ENCODE results near the gene DDTL.

DNA sequence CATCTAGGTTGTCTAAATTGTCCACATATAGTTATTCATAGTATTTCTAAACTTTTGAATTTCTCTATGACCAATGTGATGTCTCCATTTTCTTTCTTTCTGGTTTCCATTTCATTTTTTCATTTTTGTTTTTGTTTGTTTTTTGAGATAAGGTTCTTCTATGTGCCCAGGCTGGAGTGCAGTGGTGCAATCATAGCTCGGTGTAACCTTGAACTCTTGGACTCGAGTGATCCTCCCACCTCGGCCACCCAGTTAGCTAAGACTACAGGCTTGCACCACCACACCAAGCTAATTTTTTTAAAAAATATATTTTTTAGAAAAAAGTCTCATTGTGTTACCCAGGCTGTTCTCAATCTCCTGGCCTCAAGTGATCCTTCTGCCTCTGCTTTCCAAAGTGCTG lies 30.4 kb downstream of the DDTL start:
- TF ChIP-seq, protein P1, sequence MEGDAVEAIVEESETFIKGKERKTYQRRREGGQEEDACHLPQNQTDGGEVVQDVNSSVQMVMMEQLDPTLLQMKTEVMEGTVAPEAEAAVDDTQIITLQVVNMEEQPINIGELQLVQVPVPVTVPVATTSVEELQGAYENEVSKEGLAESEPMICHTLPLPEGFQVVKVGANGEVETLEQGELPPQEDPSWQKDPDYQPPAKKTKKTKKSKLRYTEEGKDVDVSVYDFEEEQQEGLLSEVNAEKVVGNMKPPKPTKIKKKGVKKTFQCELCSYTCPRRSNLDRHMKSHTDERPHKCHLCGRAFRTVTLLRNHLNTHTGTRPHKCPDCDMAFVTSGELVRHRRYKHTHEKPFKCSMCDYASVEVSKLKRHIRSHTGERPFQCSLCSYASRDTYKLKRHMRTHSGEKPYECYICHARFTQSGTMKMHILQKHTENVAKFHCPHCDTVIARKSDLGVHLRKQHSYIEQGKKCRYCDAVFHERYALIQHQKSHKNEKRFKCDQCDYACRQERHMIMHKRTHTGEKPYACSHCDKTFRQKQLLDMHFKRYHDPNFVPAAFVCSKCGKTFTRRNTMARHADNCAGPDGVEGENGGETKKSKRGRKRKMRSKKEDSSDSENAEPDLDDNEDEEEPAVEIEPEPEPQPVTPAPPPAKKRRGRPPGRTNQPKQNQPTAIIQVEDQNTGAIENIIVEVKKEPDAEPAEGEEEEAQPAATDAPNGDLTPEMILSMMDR (IDR thresholded peaks at IDR 0.05): no peak
- TF ChIP-seq POLR2A (IDR thresholded peaks at IDR 0.05) (no peak), EP300 (IDR thresholded peaks at IDR 0.05) (no peak), POLR2AphosphoS5 (IDR thresholded peaks at IDR 0.05) (no peak)

Data from upper lobe of left lung (tissue), 4 donors.